Middle frontal gyrus (tissue), 1 donor: ENCODE data around the gene MZT1.
A peak's percentile ranks its signal among the peaks of the same experiment; 100 is the strongest.
"Not testable (repeated sequence)": the region's sequence is repeated elsewhere in the genome, so short reads cannot be mapped to it uniquely, and the experiment has no call there.

Source experiments
- DNase-seq: peaks from one replicate; pipeline ENCODE4 v3.0.0-alpha.2; 2015; ENCODE audit warnings: low spot score; ENCODE audit errors: extremely low spot score

Gene MZT1

GRCh38 chr13:72727417-72728289, at the start of gene MZT1, which contains the start of gene BORA:
Gene MZT1 (minus strand): TSS chr13:72727629. CDS start chr13:72727602, 27 bp downstream.
Gene BORA (plus strand): TSS chr13:72727923. CDS start chr13:72728941, 1,018 bp downstream.
- DNase-seq, result peak; percentile 93

GRCh38 chr13:72774019-72774418, 46.6 kb upstream of the MZT1 start:
- DNase-seq, result no peak

- DNase-seq, result no peak
These were observed 36.0 kb upstream of the MZT1 start for GRCh38 chr13:72763411-72763810.

- DNase-seq, result no peak
These were observed 32.8 kb upstream of the MZT1 start for GRCh38 chr13:72760189-72760588.

GRCh38 chr13:72757792-72758535, 30.5 kb upstream of the MZT1 start:
- no peak for DNase-seq

GRCh38 chr13:72754111-72754510, 26.7 kb upstream of the MZT1 start:
- DNase-seq, result no peak

GRCh38 chr13:72751220-72751619, 23.8 kb upstream of the MZT1 start:
- DNase-seq, result no peak

- no peak for DNase-seq
These were observed 17.8 kb upstream of the MZT1 start for GRCh38 chr13:72745260-72745659.

- DNase-seq, result no peak
These were observed 12.6 kb upstream of the MZT1 start for GRCh38 chr13:72740015-72740414.

- no peak for DNase-seq
These were observed 9.6 kb upstream of the MZT1 start for GRCh38 chr13:72737033-72737432.

GRCh38 chr13:72728290-72728605, 819 bp upstream of the MZT1 start:
- no peak for DNase-seq

GRCh38 chr13:72726726-72727416, 558 bp downstream of the MZT1 start:
- DNase-seq, result no peak

GRCh38 chr13:72726185-72726584, 1.2 kb downstream of the MZT1 start:
- not testable (repeated sequence) for DNase-seq

GRCh38 chr13:72716776-72717175, 10.7 kb downstream of the MZT1 start:
- DNase-seq, result no peak

GRCh38 chr13:72700509-72700908, 26.9 kb downstream of the MZT1 start:
- no peak for DNase-seq

GRCh38 chr13:72698164-72698563, 29.3 kb downstream of the MZT1 start:
- no peak for DNase-seq

- no peak for DNase-seq
These were observed 30.9 kb downstream of the MZT1 start for GRCh38 chr13:72696579-72696978.

GRCh38 chr13:72694314-72694713, 33.1 kb downstream of the MZT1 start:
- no peak for DNase-seq

- DNase-seq, result no peak
These were observed 33.6 kb downstream of the MZT1 start for GRCh38 chr13:72693832-72694231.

GRCh38 chr13:72692884-72693514, 34.4 kb downstream of the MZT1 start:
- DNase-seq, result no peak

GRCh38 chr13:72689181-72689696, 38.2 kb downstream of the MZT1 start:
- DNase-seq, result no peak
